Fibroblast of skin of scalp (primary cell): ENCODE results near the gene ARSI.

Source experiments
- DNase-seq: peaks from one replicate; pipeline ENCODE4 v3.0.0-alpha.2; 2013

ARSI gene

GRCh38 chr5:150307617-150308426 is 5.1 kb upstream of the ARSI start:
- DNase-seq, result no peak

GRCh38 chr5:150306775-150307174 is 4.1 kb upstream of the ARSI start:
- no peak for DNase-seq

GRCh38 chr5:150305557-150305956 is 2.9 kb upstream of the ARSI start:
- DNase-seq, result no peak

GRCh38 chr5:150305095-150305494 is 2.4 kb upstream of the ARSI start:
- DNase-seq, result no peak

GRCh38 chr5:150304481-150305081 is 1.9 kb upstream of the ARSI start:
- no peak for DNase-seq

GRCh38 chr5:150303660-150304386 is 1.1 kb upstream of the ARSI start:
- DNase-seq, result no peak

GRCh38 chr5:150303070-150303615 is 438 bp upstream of the ARSI start:
- DNase-seq, result peak; percentile 41

- DNase-seq, result no peak
Observed at GRCh38 chr5:150301901-150302300, 804 bp downstream of the ARSI start.

GRCh38 chr5:150301170-150301505 is 1.6 kb downstream of the ARSI start:
- DNase-seq, result peak; percentile 72

GRCh38 chr5:150300496-150301169 is 2.1 kb downstream of the ARSI start:
- no peak for DNase-seq

- no peak for DNase-seq
Observed at GRCh38 chr5:150299571-150300327, 3.0 kb downstream of the ARSI start.

GRCh38 chr5:150298701-150299451 is 3.8 kb downstream of the ARSI start:
- peak; percentile 96 for DNase-seq

- no peak for DNase-seq
Observed at GRCh38 chr5:150297934-150298595, 4.6 kb downstream of the ARSI start.

- DNase-seq, result no peak
Observed at GRCh38 chr5:150297236-150297890, 5.3 kb downstream of the ARSI start.

- no peak for DNase-seq
Observed at GRCh38 chr5:150296496-150296895, 6.2 kb downstream of the ARSI start.

- DNase-seq, result no peak
Observed at GRCh38 chr5:150295741-150296486, 6.8 kb downstream of the ARSI start.

- DNase-seq, result peak; percentile 62
Observed at GRCh38 chr5:150295172-150295634, 7.5 kb downstream of the ARSI start.

- DNase-seq, result no peak
Observed at GRCh38 chr5:150294551-150295071, 8.1 kb downstream of the ARSI start.
